Sigmoid colon (tissue), 7 donors: ENCODE results near the gene SVBP. TPM values are rescaled to one million over a fixed set of nuclear protein-coding genes. Genes with fewer than 3 reads are reported as not detected.

Experiments used
- DNase-seq: peaks from one replicate; pipeline ENCODE4 v3.0.0-alpha.2; 2019
- H3K27ac ChIP-seq, 4 donors: fragments of 200-600 bp; sonication (generic); one replicate each; pipeline ENCODE4 v1.5.1; 2016 to 2019; ENCODE audit warnings: mild to moderate bottlenecking in 1 of 4
- H3K27me3 ChIP-seq, 3 donors: fragments of 200-600 bp; sonication (generic); one replicate each; pipeline ENCODE4 v1.5.1; 2019; ENCODE audit warnings: mild to moderate bottlenecking in 1 of 3
- H3K36me3 ChIP-seq, 4 donors: fragments of 200-600 bp; sonication (generic); one replicate each; pipeline ENCODE4 v1.5.1; 2016 to 2019
- H3K4me1 ChIP-seq, 4 donors: fragments of 200-600 bp; sonication (generic); one replicate each; pipeline ENCODE4 v1.5.1; 2017 to 2019
- H3K4me3 ChIP-seq, 4 donors: fragments of 200-600 bp; sonication (generic); one replicate each; pipeline ENCODE4 v1.5.1; 2017 to 2019; ENCODE audit warnings: mild to moderate bottlenecking in 2 of 4, moderate library complexity in 1 of 4
- H3K9me3 ChIP-seq, 4 donors: fragments of 200-600 bp in 3 of 4; sonication (generic) in 3 of 4; one replicate each; pipeline versions ENCODE4 v1.5.1 to v1.6.1; 2013 to 2019
- CTCF ChIP-seq, 4 experiments: fragments of 450-650 bp in 3 of 4; fragments of 200-600 bp in 1 of 4; IDR thresholded peaks; one replicate each; pipeline ENCODE4 v1.5.1; 2016 to 2019; ENCODE audit warnings: antibody characterized with exemption in 4 of 4, mild to moderate bottlenecking in 3 of 4, moderate library complexity in 2 of 4
- EP300 ChIP-seq, 4 donors: sonication (generic); formaldehyde crosslinking; IDR thresholded peaks; one replicate each; pipeline ENCODE4 v1.6.1; 2017; ENCODE audit warnings: antibody characterized with exemption in 4 of 4
- POLR2A ChIP-seq, 2 donors: fragments of 450-650 bp; IDR thresholded peaks; one replicate each; pipeline ENCODE4 v1.6.1; 2016; ENCODE audit warnings: antibody characterized with exemption in 2 of 2, mild to moderate bottlenecking in 2 of 2, moderate library complexity in 2 of 2
- POLR2AphosphoS5 ChIP-seq, 4 donors: sonication (generic); formaldehyde crosslinking; IDR thresholded peaks; one replicate each; pipeline ENCODE4 v1.6.1; 2017; ENCODE audit warnings: antibody characterized with exemption in 4 of 4
- whole genome bisulfite sequencing, 2 donors: extraction: QIAGEN DNeasy Blood & Tissue Kit; methylation state at CpG; one replicate each; pipeline ENCODE4 v1.1.7; 2013; 5-methylcytosine and 5-hydroxymethylcytosine counted together
- intact Hi-C: fragments of 100-400 bp; cut with DNase I; formaldehyde crosslinking; loops from one replicate; pipeline ENCODE4 v1.15.1; 2023
- polyA plus RNA-seq, 3 donors: library from polyadenylated mRNA; stranded (reverse); fragments of 200-250 nt; gene quantifications; one replicate each; pipeline ENCODE4 v1.2.3, GENCODE V29; 2013
- total RNA-seq, 4 donors: library from RNA; depleted of rRNA; stranded (reverse); fragments of >200 nt; gene quantifications; one replicate each; pipeline ENCODE4 v1.1.0, GENCODE V29; 2016
- donor health status: healthy with polysubstance abuse.
- donor health status: Bipolar disorder and iron deficiency.
- donor health status: healthy.

Gene SVBP
- total and polyA plus RNA-seq, 7 donors: 22.5 to 53.5 (median 36.1) TPM

- intact Hi-C loops: loop anchor here (5.0 kb wide), 1 partner anchor 72 kb away; no protein-coding TSS in a partner anchor
- 96 to 97% methylated on average over 5 of the region's 5 CpGs for WGBS, 2 donors
- no peak for DNase-seq
- Histone ChIP-seq H3K36me3 (peaks cover 12 to 30% (median 13%) of the 10 kb centered on the region in 4 donors), H3K9me3 (no peaks in the 10 kb centered on the region), H3K27me3 (no peaks in the 10 kb centered on the region), H3K4me1 (peaks cover 0 to 23% (median 9%) of the 10 kb centered on the region in 4 donors), H3K4me3 (no peak overlapping the region), H3K27ac (no peak overlapping the region)
- TF ChIP-seq EP300 (IDR thresholded peaks at IDR 0.05) (no peak), POLR2AphosphoS5 (IDR thresholded peaks at IDR 0.05) (no peak), CTCF (IDR thresholded peaks at IDR 0.05) (no peak), POLR2A (IDR thresholded peaks at IDR 0.05) (no peak)
Observed at GRCh38 chr1:42849944-42850343, 32.7 kb upstream of the SVBP start.

- Histone ChIP-seq H3K4me1 (peaks cover 0 to 23% (median 9%) of the 10 kb centered on the region in 4 donors), H3K36me3 (peaks cover 12 to 30% (median 13%) of the 10 kb centered on the region in 4 donors), H3K4me3 (no peak overlapping the region), H3K27ac (no peak overlapping the region), H3K9me3 (no peaks in the 10 kb centered on the region), H3K27me3 (no peaks in the 10 kb centered on the region)
- TF ChIP-seq EP300 (IDR thresholded peaks at IDR 0.05) (no peak), POLR2AphosphoS5 (IDR thresholded peaks at IDR 0.05) (no peak), CTCF (IDR thresholded peaks at IDR 0.05) (no peak), POLR2A (IDR thresholded peaks at IDR 0.05) (no peak)
- intact Hi-C loops: loop anchor here (5.0 kb wide), 1 partner anchor 73 kb away; no protein-coding TSS in a partner anchor
- DNase-seq: no peak
- WGBS, 2 donors: 90 to 98% methylated on average over 2 of the region's 2 CpGs
Observed at GRCh38 chr1:42848823-42849537, 31.8 kb upstream of the SVBP start.

- Histone ChIP-seq H3K36me3 (peaks cover 12 to 33% (median 13%) of the 10 kb centered on the region in 4 donors), H3K9me3 (no peaks in the 10 kb centered on the region), H3K4me1 (peaks cover 0 to 23% (median 9%) of the 10 kb centered on the region in 4 donors)
Observed at GRCh38 chr1:42847721-42848460, 30.7 kb upstream of the SVBP start.

GRCh38 chr1:42847111-42847595 lies 30.0 kb upstream of the SVBP start:
- H3K4me1 ChIP-seq: peaks cover 0 to 23% (median 9%) of the 10 kb centered on the region in 4 donors
- intact Hi-C loops: loop anchor here (2.0 to 5.0 kb wide), 2 partner anchors 75 to 80 kb away; partner anchors contain the start of genes C1orf50 and P3H1
- peak overlapping the region; percentile 85 to 90 (median 87) for H3K27ac ChIP-seq
- no peak for DNase-seq
- no peaks in the 10 kb centered on the region for H3K27me3 ChIP-seq
- 12 to 23% methylated on average over 6 of the region's 6 CpGs for WGBS, 2 donors
- H3K36me3 ChIP-seq: peaks cover 12 to 37% (median 13%) of the 10 kb centered on the region in 4 donors
- peak overlapping the region; percentile 65 to 99 (median 90) for H3K4me3 ChIP-seq
- no peaks in the 10 kb centered on the region for H3K9me3 ChIP-seq
- TF ChIP-seq POLR2A (IDR thresholded peaks at IDR 0.05) (no peak), EP300 (IDR thresholded peaks at IDR 0.05) (no peak), CTCF (IDR thresholded peaks at IDR 0.05) (no peak), POLR2AphosphoS5 (IDR thresholded peaks at IDR 0.05) (no peak)

More at GRCh38 chr1:42847721-42848460, 30.7 kb upstream of the SVBP start:
- no peaks in the 10 kb centered on the region for H3K27me3 ChIP-seq
- H3K4me3 ChIP-seq: no peak overlapping the region
- WGBS, 2 donors: 72 to 76% methylated on average over 6 of the region's 6 CpGs
- DNase-seq: no peak
- TF ChIP-seq POLR2AphosphoS5 (IDR thresholded peaks at IDR 0.05) (no peak), CTCF (IDR thresholded peaks at IDR 0.05) (no peak)
- H3K27ac ChIP-seq: no peak overlapping the region
- intact Hi-C loops: loop anchor here (2.0 to 5.0 kb wide), 2 partner anchors 74 to 81 kb away; partner anchors contain the start of genes C1orf50 and P3H1
